ENCODE measurements around the gene NIPAL4. TPM values are rescaled to one million over a fixed set of nuclear protein-coding genes. Genes with fewer than 3 reads are reported as not detected.

NIPAL4 gene
- total RNA-seq, 1 donor from 2014 or later = 5.3 TPM

DNA sequence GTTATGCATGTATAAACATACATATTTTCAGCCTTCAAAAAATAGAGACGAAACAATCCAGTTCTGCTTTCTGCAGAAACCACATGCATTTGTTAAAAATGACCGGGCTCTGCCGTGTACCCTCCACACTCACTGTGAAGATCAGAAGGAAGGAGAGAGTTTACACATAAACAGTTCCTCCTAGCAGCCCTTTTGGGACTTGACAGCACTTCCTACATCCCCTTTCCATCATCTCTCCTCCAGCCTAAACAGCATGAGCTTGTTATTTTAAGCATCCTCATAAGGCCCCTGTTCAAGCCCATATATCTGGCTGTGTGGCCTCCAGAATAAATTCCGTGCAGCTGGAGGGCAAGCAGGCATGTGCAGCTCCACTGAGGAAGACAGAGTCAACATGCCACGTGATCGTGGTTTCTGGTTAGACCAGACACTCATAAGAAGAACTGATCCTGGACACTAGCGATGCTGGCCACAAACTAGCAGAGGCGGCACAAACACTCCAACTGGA, 42.2 kb downstream of the NIPAL4 start:
- H3K36me3 ChIP-seq (ENCODE audit: control insufficient read depth, insufficient read depth, low read length) = no peaks in the 10 kb centered on the region
- DNase-seq (ENCODE audit: low read depth) (no peak), FAIRE-seq (no peak)
- TF ChIP-seq, protein P1, sequence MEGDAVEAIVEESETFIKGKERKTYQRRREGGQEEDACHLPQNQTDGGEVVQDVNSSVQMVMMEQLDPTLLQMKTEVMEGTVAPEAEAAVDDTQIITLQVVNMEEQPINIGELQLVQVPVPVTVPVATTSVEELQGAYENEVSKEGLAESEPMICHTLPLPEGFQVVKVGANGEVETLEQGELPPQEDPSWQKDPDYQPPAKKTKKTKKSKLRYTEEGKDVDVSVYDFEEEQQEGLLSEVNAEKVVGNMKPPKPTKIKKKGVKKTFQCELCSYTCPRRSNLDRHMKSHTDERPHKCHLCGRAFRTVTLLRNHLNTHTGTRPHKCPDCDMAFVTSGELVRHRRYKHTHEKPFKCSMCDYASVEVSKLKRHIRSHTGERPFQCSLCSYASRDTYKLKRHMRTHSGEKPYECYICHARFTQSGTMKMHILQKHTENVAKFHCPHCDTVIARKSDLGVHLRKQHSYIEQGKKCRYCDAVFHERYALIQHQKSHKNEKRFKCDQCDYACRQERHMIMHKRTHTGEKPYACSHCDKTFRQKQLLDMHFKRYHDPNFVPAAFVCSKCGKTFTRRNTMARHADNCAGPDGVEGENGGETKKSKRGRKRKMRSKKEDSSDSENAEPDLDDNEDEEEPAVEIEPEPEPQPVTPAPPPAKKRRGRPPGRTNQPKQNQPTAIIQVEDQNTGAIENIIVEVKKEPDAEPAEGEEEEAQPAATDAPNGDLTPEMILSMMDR (IDR thresholded peaks at IDR 0.05; ENCODE audit: insufficient read depth, low read length, severe bottlenecking) = no peak
- H3K4me3 ChIP-seq (ENCODE audit: low read depth, low read length) = no peak overlapping the region
- H3K27me3 ChIP-seq (ENCODE audit: control insufficient read depth, insufficient read depth, low read length) = no peaks in the 10 kb centered on the region

DNA sequence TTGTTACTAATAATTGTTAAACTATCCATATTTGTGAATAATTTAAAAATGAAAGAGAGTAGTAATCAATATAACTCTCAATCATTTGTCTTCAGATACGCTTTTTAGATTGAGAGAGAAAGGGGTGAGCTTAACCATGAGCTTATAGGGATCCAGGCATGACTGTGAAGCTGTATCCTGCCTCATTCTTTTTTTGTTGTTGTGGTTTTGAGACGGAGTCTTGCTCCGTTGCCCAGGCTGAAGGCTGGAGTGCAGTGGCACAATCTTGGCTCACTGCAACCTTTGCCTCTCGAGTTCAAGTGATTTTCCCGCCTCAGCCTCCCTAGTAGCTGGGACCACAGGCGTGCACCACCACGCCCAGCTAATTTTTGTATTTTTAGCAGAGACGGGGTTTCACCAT, 44.0 kb downstream of the NIPAL4 start:
- no peak for DNase-seq (ENCODE audit: low read depth)
- no peaks in the 10 kb centered on the region for H3K36me3 ChIP-seq (ENCODE audit: control insufficient read depth, insufficient read depth, low read length)
- no peak overlapping the region for H3K4me3 ChIP-seq (ENCODE audit: low read depth, low read length)
- no peaks in the 10 kb centered on the region for H3K27me3 ChIP-seq (ENCODE audit: control insufficient read depth, insufficient read depth, low read length)
- FAIRE-seq = no peak
- TF ChIP-seq, protein P1 (IDR thresholded peaks at IDR 0.05; ENCODE audit: insufficient read depth, low read length, severe bottlenecking) = no peak

DNA sequence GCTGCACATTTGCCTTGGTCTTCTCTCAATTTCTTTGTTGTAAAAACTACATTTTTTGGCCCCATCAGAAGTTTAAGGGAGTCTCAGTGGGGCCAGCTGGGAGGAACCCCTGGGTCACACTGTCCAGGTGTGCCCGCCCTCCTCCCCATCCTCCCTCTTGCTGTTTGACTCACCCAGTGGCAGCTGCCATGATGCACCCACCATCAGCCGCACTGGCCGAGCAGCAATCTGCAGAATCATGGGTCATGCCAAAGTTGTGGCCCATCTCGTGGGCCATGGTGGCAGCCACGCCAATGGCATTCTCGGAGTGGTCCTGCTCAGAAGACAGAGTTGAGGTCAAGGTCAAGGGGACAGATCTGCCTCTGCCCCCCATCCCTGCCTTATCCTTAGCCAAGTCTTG, 45.5 kb downstream of the NIPAL4 start:
- TF ChIP-seq, protein P1 (IDR thresholded peaks at IDR 0.05; ENCODE audit: insufficient read depth, low read length, severe bottlenecking) = no peak
- no peaks in the 10 kb centered on the region for H3K36me3 ChIP-seq (ENCODE audit: control insufficient read depth, insufficient read depth, low read length)

DNA sequence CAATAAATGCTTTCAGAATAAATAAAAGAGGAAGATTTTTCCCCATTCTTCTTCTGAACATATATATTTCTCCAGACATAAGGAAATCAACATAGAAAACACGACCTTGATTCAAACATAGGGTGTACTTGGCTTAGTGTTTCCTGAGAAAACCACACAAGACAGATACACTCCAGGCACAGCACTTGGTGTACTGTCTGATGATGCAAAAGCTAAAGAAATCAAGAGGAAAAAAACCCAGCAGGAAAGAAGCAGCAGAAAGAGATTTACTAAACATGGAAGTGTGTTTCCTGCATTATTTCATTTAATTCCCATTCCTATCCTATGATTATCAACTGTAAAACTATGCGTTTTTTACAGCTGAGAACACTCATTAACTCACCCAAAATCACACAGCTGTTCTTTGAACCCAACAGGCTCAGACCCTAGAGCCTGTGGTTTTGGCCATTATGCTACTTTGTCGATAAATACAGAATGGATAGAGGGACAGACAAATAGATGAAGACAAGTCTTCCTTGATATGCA, 46.1 kb downstream of the NIPAL4 start:
- Histone ChIP-seq H3K4me3 (ENCODE audit: low read depth, low read length) (no peak overlapping the region), H3K36me3 (ENCODE audit: control insufficient read depth, insufficient read depth, low read length) (no peaks in the 10 kb centered on the region), H3K27me3 (ENCODE audit: control insufficient read depth, insufficient read depth, low read length) (no peaks in the 10 kb centered on the region)
- FAIRE-seq (no peak), DNase-seq (ENCODE audit: low read depth) (no peak)
- TF ChIP-seq, protein P1 (IDR thresholded peaks at IDR 0.05; ENCODE audit: insufficient read depth, low read length, severe bottlenecking) = no peak

More for the DNA sequence above, 45.5 kb downstream of the NIPAL4 start:
- H3K27me3 ChIP-seq (ENCODE audit: control insufficient read depth, insufficient read depth, low read length) = no peaks in the 10 kb centered on the region
- DNase-seq (ENCODE audit: low read depth) (no peak), FAIRE-seq (no peak)
- no peak overlapping the region for H3K4me3 ChIP-seq (ENCODE audit: low read depth, low read length)

DNA sequence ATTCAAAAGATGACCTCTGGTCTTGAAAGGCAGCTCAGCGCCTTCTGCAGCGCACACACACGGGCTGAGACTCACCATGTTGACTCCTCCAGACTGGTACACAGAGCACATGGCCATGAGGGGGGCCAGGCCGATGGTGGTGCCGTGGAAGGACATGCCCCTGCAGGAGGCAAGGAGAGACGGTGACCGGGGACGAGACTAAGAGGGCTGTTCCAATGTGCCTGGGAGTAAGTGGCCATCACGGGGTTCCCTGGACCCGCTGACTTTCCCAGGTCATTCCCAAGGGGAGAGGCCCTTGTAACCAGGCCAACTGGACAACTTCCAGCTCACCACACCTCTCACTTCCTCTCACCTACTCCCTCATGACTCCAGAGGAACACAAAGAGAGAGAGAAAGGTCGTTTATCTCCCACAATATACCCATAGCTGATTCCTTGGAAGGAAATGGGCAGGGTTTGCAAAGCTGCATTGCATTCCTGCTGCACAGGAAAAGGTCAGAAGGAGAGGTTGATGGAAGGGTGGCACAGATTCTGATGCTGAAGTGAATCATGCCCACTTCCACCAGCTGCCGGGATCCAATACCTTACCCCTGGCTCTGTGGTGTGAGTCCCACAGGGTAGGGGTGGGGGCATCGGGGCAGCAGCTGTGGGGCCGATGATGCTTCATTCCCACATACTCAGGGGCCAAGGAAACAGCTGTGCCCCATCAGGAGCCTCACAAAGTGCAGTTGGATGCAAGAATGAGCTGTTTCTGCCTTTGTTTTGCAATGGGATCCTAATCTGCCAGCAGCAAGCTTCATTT, 47.2 kb downstream of the NIPAL4 start:
- no peaks in the 10 kb centered on the region for H3K36me3 ChIP-seq (ENCODE audit: control insufficient read depth, insufficient read depth, low read length)
- peak; percentile 28 for DNase-seq (ENCODE audit: low read depth)
- H3K4me3 ChIP-seq (ENCODE audit: low read depth, low read length) = no peak overlapping the region
- no peak for FAIRE-seq
- H3K27me3 ChIP-seq (ENCODE audit: control insufficient read depth, insufficient read depth, low read length) = no peaks in the 10 kb centered on the region
- TF ChIP-seq, protein P1 (IDR thresholded peaks at IDR 0.05; ENCODE audit: insufficient read depth, low read length, severe bottlenecking) = no peak
